HG03039 (cell line): ENCODE measurements around the gene TRDN.
"Not testable (repeated sequence)": the region's sequence is repeated elsewhere in the genome, so short reads cannot be mapped to it uniquely, and the experiment has no call there.

Experiments
- ATAC-seq: cut with Tn5 transposase; IDR thresholded peaks from one replicate; pipeline ENCODE4 v1.9.1; 2021; ENCODE audit warnings: mild to moderate bottlenecking, moderate library complexity; ENCODE audit not compliant: unreplicated experiment

The TRDN gene

DNA sequence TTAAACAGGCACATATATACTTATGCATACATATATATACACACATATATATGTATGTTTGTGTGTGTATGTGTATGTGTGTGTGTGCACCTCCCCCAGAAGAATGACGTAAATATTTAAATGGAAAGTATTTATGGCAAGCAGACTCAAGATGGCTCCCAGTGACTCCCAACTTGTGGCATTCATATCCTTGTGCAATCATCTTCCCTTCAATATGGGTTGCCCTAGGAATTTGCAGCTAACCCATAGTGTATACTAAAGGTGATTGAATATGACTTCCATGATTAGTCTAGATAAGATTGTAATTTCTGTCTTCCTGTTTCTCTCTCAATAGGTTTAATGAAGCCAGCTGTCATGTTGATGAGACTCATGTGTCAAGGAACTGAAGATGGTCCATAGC lies 127.6 kb downstream of the TRDN start:
- ATAC-seq, result no peak

DNA sequence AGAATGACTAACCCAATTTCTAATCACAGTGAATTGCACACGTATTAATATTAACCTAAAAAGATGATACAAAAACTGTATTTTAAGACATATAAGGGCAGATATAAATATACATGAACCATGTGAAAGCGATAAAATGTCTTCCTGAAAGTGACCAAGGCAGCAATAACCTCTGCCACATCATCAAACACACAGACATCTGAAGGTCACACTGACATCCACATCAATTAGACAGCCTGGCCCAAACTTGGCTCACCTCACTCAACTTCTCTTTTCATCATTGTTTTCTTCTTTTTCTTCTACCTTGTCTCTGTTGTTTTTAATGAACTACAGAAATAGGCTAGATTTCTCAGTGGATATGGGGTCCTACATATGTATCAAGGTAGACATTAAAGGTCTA lies 128.5 kb downstream of the TRDN start:
- no peak for ATAC-seq

GRCh38 chr6:123507582-123507981 lies 129.2 kb downstream of the TRDN start:
- no peak for ATAC-seq

GRCh38 chr6:123503619-123504018 lies 133.1 kb downstream of the TRDN start:
- ATAC-seq, result no peak

DNA sequence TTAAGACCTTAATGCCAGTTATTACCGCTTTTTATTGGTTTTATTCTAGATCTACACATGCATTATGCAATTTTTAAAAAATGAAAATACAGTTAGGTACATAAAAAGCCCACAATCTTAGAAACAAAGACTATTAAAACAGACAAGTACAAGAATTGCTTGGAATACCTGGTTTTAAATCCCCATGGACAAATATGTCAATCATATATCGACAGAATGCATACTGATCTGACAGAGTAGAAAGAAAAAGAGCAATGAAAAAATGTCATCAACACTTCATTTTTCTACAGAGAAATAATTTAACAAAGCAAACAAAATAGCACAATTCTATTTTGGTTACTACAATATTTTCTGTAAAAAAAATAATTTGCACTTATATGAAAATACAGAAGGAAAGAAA lies 139.7 kb downstream of the TRDN start:
- no peak for ATAC-seq

DNA sequence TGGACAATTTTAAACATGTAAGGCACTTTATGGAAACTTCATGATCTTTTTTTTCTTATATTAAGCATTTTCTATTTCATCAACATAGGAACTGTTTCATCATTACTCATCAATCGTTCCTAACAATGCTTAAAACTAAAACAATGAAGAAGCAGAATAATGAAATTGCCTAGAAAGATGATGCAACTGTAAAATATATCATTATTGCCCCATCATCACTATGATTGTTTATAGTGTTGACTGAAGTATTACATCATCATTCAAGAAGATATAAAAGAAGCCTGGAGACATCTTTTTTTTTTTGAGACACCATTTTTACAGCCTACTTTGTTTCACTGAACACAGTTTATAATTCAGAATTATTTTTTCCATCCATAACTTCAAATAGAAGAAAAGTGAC lies 147.2 kb downstream of the TRDN start:
- no peak for ATAC-seq

DNA sequence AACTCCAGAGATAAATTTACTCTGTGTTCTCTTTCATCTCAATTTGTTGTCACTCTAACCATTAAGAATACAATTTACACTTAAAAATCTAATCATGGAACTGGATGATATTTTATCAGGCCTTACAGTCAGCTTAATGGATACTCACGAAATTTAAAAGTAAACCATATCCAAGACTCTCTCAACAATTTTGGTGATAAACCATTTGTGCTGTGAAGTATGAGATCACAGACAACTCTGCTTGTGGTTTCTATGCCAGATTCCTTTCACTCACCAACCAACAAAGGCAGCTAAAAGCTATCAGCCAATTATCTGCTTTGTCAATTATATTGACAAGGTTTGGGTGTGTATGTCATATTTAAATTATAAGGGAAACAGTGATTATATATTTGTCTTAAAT lies 155.8 kb downstream of the TRDN start:
- ATAC-seq, result no peak

GRCh38 chr6:123472025-123472702 lies 164.6 kb downstream of the TRDN start:
- not testable (repeated sequence) for ATAC-seq

DNA sequence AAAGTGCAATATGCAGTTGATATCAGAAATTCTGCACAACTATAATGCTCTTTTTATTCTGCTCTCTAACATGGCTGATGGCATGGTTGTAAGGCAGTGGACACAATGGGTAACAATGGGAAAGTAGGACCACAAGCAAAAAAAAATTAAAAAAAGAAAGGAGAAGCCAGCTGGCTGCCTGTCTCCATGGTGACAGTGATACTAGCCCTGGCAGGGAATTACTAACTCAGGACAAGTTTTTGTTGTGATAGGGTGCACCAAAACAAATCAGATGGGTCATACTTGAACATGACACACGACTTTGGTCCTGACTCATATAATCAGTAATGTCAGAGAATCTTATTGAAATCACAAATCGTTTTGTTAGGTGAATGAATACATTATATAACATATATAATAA lies 169.4 kb downstream of the TRDN start:
- ATAC-seq, result no peak

DNA sequence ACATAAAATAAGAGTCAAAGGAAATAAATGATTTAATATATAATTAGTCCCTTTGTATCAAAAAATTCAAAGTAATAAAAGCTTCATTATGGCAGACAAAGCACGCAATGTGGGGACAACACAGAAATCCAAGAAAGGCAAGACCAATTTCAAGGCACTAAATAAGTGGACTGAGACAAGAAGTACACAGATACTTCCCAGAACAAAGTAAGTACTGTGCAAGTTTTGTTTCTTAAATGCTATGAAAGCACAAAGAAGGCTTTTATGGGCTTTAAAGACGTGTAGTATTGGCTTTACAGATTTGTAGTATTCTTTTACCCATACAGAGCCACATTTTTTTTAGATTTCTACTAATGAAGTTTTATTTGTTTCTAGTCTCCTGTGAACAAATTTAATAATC lies 174.6 kb downstream of the TRDN start:
- ATAC-seq, result no peak

DNA sequence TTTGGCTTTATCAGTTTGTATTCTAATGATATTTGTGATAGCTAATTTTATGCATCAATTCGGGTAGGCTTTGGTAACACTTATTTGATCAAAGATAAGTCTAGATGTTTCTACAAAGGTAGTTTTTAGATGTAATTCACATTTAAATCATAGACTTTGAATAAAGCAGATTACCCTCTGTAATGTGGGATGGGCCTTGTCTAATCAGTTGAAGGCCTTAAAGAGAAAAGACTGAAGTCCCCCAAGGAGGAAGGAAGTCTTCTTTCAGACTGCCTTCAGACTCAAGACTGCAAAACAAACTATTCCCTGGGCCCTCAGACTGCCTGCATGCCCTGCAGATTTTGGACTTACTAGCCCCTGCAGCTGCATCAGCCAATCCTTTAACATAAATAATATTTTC lies 178.5 kb downstream of the TRDN start:
- no peak for ATAC-seq

- no peak for ATAC-seq
Measured at GRCh38 chr6:123456836-123457235, 179.9 kb downstream of the TRDN start.

DNA sequence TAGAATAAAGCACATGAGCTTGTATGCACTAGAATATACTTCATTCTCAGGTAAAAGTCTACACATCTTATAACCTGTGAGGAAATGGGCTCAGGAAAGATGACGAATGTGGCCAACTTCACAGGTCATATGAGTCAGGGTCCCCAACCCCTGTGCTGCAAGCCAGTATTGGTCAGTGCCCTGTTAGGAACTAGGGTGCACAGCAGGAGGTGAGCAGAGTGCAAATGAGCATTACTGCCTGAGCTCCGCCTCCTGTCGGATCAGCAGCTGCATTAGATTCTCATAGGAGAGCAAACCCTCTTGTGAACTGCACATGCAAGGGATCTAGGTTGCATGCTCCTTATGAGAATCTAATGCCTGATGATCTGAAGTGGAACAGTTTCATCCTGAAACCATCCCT lies 182.3 kb downstream of the TRDN start:
- no peak for ATAC-seq

DNA sequence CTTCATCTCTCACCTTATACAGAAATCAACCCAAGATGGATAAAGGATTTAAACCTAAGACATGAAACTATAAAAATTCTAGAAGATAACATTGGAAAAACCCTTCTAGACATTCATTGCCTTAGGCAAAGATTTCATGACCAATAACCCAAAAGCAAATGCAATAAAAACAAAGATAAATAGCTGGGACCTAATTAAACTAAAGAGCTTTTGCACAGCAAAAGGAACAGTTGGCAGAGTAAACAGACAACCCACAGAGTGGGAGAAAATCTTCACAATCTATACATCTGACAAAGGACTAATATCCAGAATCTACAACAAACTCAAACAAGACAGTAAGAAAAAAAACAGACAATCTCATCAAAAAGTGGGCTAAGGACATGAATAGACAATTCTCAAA lies 183.7 kb downstream of the TRDN start:
- ATAC-seq, result not testable (repeated sequence)

DNA sequence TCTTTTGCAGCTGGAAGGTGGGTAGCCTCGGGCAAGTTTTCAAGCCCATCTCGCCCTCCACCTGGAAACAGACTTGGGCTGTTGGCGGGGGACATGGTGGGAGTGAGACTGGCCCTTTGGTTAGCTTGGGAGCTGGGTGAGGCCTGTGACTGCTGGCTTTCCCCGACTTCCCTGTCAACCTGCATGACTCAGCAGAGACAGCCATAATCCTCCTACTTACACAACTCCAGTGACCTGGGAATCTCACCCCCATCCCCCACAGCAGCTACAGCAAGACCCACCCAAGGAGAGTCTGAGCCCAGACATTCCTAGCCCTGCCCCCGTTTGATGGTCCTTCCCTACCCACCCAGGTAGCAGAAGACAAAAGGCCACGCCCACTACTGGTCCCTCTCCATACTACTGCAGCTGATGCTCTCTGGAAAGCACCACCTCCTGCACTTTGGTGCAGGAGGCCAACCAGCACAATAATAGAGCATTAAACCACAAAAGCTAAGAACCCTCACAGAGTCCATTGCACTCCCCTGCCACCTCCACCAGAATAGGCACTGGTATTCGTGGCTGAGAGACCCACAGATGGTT lies 188.4 kb downstream of the TRDN start:
- no peak for ATAC-seq

- no peak for ATAC-seq
Measured at GRCh38 chr6:123447315-123447937, 189.3 kb downstream of the TRDN start.

DNA sequence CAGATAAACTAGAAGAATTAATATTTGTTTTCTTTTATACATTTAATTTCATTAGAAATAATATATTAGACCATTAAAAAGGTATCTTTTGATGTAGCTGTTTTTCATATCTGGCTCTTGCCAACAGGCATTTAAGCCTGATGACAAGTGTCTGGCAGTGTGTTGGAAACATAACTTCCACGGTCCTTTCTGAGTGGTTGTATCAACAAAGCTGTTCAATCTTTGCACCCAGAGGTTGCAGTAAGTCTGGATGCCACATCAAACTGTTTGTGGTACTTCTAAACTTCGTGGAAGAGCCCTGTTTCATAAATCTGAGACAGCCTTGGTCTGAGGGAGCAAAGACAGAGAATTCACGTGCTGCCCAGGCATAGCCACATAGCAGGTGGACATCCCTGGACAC lies 197.4 kb downstream of the TRDN start:
- no peak for ATAC-seq

DNA sequence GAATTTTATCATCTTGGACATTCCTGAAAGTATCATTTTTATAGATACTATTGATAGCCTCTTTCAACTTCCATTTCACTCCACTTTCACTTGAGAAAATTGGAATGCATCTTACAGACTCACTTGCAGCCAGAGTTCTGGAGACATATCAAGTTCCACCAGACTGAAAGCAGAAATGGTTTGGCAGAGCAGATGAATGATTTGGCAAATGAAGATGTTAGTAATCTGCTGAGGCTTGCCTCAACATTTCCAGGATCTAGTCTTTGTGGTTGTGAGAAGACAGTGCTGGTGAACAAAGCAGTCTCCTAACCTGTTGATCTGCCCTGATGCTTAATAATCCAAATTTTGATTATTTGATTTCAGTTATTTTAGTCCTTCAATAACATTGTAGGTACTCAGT lies 202.6 kb downstream of the TRDN start:
- no peak for ATAC-seq

DNA sequence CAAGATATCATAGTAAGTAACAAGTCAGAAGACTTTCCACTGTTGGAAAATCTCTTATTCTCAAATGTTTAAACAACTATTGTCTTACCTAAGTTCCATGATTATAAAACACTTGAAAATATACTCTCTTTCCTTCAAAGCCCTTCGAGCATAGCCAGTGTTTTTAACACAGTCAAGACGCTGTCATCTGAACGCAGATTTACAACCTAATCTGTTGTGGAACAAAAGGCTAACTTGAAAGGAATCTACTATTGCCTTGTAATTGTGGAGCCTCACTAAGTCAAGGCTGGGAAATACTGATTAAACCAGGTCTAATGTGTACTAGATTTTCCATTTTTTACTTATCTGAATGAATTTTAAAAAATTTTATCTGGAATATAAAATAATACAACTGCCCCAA lies 205.8 kb downstream of the TRDN start:
- ATAC-seq, result no peak

- ATAC-seq, result no peak
Measured at GRCh38 chr6:123427008-123427407, 209.7 kb downstream of the TRDN start.

DNA sequence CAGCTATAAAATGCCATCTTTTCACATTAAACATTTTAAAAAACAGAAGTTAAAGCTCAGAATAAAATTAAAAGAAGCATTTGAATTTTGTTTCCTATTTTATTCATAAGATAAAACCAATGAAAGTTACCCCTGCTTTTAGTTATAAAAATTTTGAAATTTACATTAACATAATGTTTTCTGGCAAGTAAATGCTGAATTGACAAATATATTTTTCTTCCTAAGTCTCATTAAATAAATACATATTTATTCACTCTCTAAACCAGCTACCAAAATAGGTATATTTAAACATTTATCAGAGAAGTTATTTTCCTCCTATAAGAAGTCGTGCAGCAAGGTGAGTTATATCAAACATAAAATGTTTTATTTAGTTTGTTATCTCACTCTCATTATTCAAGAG lies 213.6 kb downstream of the TRDN start:
- no peak for ATAC-seq

- no peak for ATAC-seq
Measured at GRCh38 chr6:123420512-123420911, 216.2 kb downstream of the TRDN start.

- no peak for ATAC-seq
Measured at GRCh38 chr6:123418071-123418470, 218.7 kb downstream of the TRDN start.
